ENCODE data around the gene ATF4. TPM values are rescaled to one million over a fixed set of nuclear protein-coding genes. Genes with fewer than 3 reads are reported as not detected.

ATF4 gene
- total RNA-seq, 2 experiments from 2014 or later: 720 to 732 TPM

- Histone ChIP-seq H4K20me1 (ENCODE audit: insufficient read depth, low read length) (no peaks in the 10 kb centered on the region), H3K36me3 (ENCODE audit: insufficient read depth, low read length) (no peaks in the 10 kb centered on the region), H3K4me1 (ENCODE audit: insufficient read depth, low read length, poor library complexity, severe bottlenecking) (no peaks in the 10 kb centered on the region), H3K9me2 (ENCODE audit: insufficient read depth, low read length) (no peaks in the 10 kb centered on the region), H3K4me3 (ENCODE audit: low read depth, low read length, poor library complexity, severe bottlenecking) (no peak overlapping the region), H3K27ac (ENCODE audit: low read depth, low read length, poor library complexity, severe bottlenecking) (no peak overlapping the region), H3K4me2 (ENCODE audit: low read length) (no peak overlapping the region), H3K79me2 (ENCODE audit: insufficient read depth, low read depth, low read length) (no peaks in the 10 kb centered on the region), H2AFZ (ENCODE audit: low read length) (no peak overlapping the region), H3K9me3 (ENCODE audit: low read length) (no peaks in the 10 kb centered on the region)
- ChIA-PET CTCF (ENCODE audit: unreplicated experiment) (no interaction called here), POLR2A (no interaction called here)
- intact Hi-C loops (cut with micrococcal nuclease; ENCODE audit: unreplicated experiment): no loop called here
- BruUV-seq (replicated peaks): no TSS peak
- no peak for DNase-seq (ENCODE audit: low spot score)
- TF ChIP-seq EZH2phosphoT487 (IDR thresholded peaks at IDR 0.05; ENCODE audit: borderline replicate concordance, low read depth, low read length): no peak
- TF ChIP-seq, protein P1, sequence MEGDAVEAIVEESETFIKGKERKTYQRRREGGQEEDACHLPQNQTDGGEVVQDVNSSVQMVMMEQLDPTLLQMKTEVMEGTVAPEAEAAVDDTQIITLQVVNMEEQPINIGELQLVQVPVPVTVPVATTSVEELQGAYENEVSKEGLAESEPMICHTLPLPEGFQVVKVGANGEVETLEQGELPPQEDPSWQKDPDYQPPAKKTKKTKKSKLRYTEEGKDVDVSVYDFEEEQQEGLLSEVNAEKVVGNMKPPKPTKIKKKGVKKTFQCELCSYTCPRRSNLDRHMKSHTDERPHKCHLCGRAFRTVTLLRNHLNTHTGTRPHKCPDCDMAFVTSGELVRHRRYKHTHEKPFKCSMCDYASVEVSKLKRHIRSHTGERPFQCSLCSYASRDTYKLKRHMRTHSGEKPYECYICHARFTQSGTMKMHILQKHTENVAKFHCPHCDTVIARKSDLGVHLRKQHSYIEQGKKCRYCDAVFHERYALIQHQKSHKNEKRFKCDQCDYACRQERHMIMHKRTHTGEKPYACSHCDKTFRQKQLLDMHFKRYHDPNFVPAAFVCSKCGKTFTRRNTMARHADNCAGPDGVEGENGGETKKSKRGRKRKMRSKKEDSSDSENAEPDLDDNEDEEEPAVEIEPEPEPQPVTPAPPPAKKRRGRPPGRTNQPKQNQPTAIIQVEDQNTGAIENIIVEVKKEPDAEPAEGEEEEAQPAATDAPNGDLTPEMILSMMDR (conservative IDR thresholded peaks at IDR 0.05; ENCODE audit: low read length): no peak
Measured at GRCh38 chr22:39546889-39547586, 26.7 kb downstream of the ATF4 start.

- Histone ChIP-seq H2AFZ (ENCODE audit: low read length) (no peak overlapping the region), H3K4me1 (ENCODE audit: insufficient read depth, low read length, poor library complexity, severe bottlenecking) (no peaks in the 10 kb centered on the region), H3K27ac (ENCODE audit: low read depth, low read length, poor library complexity, severe bottlenecking) (no peak overlapping the region), H3K9me3 (ENCODE audit: low read length) (no peaks in the 10 kb centered on the region), H3K9me2 (ENCODE audit: insufficient read depth, low read length) (no peaks in the 10 kb centered on the region), H3K4me2 (ENCODE audit: low read length) (no peak overlapping the region), H3K4me3 (ENCODE audit: low read depth, low read length, poor library complexity, severe bottlenecking) (no peak overlapping the region), H4K20me1 (ENCODE audit: insufficient read depth, low read length) (no peaks in the 10 kb centered on the region), H3K79me2 (ENCODE audit: insufficient read depth, low read depth, low read length) (no peaks in the 10 kb centered on the region), H3K36me3 (ENCODE audit: insufficient read depth, low read length) (no peaks in the 10 kb centered on the region)
- BruUV-seq (replicated peaks): no TSS peak
- TF ChIP-seq, protein P1 (conservative IDR thresholded peaks at IDR 0.05; ENCODE audit: low read length): no peak
- TF ChIP-seq EZH2phosphoT487 (IDR thresholded peaks at IDR 0.05; ENCODE audit: borderline replicate concordance, low read depth, low read length): no peak
- intact Hi-C loops (cut with micrococcal nuclease; ENCODE audit: unreplicated experiment): no loop called here
- ChIA-PET POLR2A (no interaction called here), CTCF (ENCODE audit: unreplicated experiment) (no interaction called here)
- no peak for DNase-seq (ENCODE audit: low spot score)
Measured at GRCh38 chr22:39547587-39547947, 27.2 kb downstream of the ATF4 start.

DNA sequence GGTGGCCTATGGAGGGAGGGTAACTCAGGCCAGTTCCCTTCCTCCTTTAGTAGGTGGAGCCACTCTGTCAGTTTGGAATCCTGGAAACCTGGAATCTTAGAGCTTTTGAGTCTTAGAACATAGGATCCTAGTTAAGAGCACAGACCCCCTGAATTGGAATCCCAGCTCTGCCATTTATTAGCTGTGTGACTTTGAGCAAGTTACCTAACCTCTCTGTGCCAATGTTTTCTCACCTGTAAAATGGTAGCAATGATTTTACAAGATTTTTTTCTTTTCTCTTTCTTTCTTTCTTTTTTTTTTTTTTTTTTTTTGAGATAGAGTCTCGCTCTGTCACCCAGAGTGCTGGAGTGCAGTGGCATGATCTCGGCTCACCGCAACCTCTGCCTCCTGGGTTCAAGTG lies 33.1 kb downstream of the ATF4 start:
- CTCF ChIA-PET (ENCODE audit: unreplicated experiment): no interaction called here
- TF ChIP-seq, protein P1 (conservative IDR thresholded peaks at IDR 0.05; ENCODE audit: low read length): no peak
- no peak for TF ChIP-seq EZH2phosphoT487 (IDR thresholded peaks at IDR 0.05; ENCODE audit: borderline replicate concordance, low read depth, low read length)
- BruUV-seq (replicated peaks): no TSS peak

More for the DNA sequence above, 33.1 kb downstream of the ATF4 start:
- Histone ChIP-seq H3K4me1 (ENCODE audit: insufficient read depth, low read length, poor library complexity, severe bottlenecking) (no peaks in the 10 kb centered on the region), H3K27ac (ENCODE audit: low read depth, low read length, poor library complexity, severe bottlenecking) (no peak overlapping the region), H3K9me3 (ENCODE audit: low read length) (no peaks in the 10 kb centered on the region), H3K79me2 (ENCODE audit: insufficient read depth, low read depth, low read length) (no peaks in the 10 kb centered on the region), H2AFZ (ENCODE audit: low read length) (no peak overlapping the region), H4K20me1 (ENCODE audit: insufficient read depth, low read length) (no peaks in the 10 kb centered on the region), H3K4me3 (ENCODE audit: low read depth, low read length, poor library complexity, severe bottlenecking) (no peak overlapping the region), H3K4me2 (ENCODE audit: low read length) (no peak overlapping the region), H3K36me3 (ENCODE audit: insufficient read depth, low read length) (no peaks in the 10 kb centered on the region), H3K9me2 (ENCODE audit: insufficient read depth, low read length) (no peaks in the 10 kb centered on the region)
- intact Hi-C loops (cut with micrococcal nuclease; ENCODE audit: unreplicated experiment): no loop called here
- POLR2A ChIA-PET: no interaction called here
- no peak for DNase-seq (ENCODE audit: low spot score)

Data from OCI-LY7 (cell line).